COR-L47 (cell line): ENCODE measurements around the gene CDCA4.

Experiments
- DNase-seq: peaks from one replicate; lab custom pipeline; 2025; lab: John Stamatoyannopoulos, UW

Gene CDCA4

DNA sequence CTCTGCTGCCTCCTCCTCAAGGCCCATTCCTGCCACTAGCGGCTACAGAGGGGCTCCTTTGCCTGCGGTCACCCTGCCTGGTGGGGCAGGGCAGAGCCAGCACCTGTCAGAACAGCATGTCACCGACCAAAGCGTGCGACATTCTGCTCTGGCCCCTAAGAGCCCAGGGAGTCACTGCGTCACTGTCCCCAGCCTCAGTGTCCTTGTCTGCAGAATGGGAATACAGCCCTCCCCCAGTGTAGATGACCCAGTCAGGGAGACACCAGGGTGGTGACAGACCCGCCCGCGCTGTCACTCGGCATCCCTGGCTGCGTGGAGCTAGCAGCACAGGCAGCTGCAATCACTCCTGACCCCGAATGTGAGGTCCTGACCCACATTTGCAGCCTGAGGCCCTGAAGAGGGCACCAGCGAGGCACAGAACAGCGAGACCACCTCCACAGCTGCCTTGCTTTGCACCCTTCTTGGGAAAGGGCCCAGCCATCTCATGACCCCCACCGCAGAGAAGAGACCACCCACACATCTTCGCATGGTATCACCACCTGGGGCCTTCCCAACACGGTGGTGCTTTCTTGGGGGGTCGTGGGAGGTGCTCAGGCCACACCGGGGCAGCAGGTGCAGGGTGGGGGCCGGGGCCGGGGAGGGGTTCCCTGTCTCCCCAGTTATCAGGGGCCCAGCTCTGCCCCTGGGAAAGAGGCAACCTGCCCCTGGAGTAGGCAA is 45.2 kb downstream of the CDCA4 start:
- no peak for DNase-seq

DNA sequence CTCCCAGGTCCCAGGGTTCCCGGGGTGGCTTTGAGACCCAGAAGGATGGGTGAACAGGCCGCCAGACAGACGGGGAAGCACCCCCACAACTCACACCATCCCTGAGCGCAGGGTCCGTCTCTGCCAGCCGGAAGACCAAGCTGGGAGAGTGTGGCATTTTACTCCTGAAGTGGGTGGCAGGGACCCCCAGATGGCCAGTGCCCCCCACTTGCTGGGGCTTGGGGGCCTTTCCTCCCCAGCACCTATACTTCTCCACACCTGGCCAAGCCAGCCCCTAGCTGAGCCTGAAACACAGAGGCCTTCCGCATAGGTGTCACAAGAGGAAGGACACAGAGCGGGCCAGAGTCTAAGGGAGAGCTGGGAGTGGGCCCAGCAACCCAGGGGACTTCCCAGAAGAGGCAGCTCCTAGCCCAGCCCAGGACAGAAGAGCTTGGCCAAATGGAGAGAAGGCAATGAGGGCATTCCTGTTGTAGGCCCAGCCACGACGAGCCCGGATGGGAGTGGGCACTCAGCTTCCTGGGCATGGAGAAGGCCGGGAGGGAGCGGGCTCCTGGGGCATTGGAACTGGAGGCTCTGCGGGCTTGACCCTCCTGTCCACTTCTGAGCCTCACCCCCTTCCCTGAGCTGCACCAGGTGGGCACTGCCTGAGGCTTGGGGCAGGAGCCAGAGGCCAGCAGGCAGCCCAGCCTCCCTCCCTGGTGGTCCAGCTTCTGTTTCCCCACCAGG is 46.1 kb downstream of the CDCA4 start:
- DNase-seq, result no peak

DNA sequence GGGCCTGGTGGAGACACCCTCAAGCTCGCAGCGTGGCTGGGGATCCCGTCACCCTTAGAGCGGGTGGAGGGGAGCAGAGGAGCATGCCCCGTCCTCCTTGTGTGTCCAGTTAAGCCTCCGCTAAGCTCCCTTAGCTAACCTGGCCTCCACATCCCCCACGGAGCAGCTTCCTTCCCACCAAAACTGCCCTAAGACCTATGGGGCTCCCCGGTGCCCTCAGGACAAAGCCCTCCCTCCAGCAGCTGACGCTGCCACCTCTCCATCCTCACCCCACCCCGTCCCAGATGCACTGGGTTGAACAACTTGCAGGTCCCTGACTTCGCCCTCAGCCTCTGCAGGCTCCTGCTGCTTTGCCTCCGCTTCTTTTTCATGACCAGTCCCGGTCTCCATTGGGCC is 46.7 kb downstream of the CDCA4 start:
- no peak for DNase-seq

DNA sequence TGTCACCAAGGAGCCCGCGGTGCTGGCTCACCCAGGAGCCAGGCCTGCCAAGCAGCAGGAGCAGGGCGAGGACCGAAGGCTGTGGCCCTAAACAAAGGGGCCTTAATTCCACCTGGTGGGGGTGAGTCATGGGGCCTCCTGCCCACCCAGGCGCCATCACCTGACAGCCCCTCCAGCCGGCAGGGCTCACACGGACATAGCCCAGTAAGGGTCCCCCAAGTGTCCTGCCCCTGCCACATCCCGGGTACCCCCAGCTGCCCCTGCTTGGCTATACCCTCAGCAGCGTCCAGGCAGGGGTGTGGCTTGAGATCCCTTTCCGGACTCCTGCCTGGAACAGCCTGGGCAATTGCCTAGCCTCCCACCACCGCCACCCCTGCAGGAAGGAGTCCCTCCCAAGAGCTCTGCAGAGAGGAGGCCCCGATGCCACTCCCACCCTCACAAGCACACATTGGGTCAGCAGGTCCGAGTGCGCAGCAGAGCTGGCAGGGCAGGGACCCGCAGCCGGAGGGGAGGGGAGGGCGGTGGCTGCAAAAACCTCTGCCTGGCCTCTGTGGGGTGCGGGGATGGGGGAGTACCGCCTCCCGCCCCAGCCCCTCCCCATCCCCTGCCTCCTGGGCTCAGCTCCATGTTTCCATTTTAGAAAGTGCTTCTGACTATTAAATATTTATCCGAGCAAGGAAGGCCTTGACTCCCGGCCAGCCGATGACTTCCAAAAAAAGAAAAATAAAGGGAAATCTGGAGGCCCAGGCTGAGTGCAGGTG is 47.3 kb downstream of the CDCA4 start:
- DNase-seq, result no peak

DNA sequence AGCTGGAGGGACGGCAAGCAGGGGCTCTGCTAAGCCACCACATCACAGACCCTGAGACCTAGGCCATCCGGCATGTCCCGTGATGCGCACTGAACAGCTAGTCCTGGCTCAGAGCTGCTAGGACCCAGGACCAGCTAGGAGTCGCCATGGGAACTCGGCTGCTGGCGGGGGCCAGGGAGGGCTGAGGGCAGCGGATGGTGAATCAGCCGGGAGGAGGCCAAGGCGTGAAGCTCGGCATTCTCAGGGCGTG is 47.8 kb downstream of the CDCA4 start:
- peak; percentile 61 for DNase-seq

DNA sequence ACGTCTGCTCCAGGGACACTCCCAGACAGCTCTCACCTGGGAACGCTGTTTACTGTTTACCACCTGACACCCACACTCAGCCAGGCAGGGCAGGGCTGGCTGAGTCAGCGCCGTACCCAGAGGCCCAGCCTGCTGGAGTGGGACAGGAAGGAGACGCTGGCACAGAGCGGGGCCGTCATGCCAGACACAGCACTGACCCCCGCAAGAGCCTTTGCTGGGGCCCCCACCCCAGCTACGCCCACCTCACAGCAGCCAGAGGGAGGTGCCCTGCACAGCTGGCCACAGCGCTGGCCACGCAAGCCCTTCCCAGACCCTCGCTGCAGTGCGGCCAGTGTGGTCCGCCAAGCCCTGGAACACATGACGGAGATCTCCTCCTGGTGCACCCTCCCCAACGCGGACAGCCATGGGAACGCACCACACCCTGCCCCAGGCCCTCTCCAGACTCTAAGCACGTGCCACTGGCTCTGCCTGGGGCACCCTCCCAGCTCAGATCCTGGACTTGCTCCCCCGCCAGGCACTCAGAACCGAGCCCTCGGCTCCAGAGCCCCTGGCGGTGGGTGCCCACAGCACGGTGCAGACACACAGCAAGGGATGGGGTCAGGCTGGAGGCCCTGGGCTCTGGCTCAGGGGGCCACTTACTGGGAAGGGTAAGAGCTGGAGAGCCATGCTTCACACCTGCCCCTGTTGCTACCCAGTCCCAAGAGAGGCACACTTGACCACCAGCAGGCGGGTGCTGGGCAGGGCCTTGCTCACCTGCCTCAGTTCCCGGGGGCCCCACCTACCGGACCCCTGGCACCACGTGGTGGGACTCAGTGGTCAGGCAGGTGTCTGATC is 48.4 kb downstream of the CDCA4 start:
- DNase-seq, result peak; percentile 54

DNA sequence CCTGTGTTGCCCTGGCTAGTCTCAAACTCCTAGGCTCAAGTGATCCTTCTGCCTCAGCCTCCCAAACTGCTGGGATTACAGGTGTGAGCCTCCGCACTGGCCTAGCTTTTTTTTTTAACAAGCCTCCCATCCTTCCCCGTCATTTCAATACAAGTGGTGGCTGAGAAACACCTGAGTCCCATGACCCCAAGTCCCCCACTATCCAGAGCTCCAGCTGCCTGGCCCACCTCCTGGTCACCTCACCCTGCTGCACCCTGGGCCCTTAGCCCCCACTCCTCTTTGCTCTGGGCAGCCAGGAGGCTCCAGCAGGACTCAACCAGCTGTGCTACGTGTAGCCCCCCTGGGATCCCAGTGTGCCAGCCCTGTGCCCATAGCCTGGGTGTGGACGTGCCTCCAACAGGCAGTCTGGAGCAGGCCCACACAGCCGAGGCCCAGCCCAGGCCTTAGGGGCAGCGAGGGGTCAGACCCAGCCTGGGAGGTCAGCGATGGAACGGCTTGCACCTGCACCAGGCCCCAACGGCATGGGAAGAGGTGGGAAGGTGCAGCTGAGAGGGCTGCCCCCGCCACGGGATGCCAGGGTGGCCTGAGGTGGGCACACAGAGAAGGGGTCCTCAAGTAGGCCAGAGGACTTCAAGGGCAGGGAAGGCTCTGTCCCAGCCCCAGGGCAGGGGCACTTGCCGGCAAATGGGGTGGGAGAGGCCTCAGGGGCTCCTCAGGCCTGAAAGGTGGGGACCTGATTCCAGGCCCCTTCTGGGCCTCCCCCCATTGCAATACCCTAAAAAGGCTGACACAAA is 49.2 kb downstream of the CDCA4 start:
- DNase-seq, result no peak

DNA sequence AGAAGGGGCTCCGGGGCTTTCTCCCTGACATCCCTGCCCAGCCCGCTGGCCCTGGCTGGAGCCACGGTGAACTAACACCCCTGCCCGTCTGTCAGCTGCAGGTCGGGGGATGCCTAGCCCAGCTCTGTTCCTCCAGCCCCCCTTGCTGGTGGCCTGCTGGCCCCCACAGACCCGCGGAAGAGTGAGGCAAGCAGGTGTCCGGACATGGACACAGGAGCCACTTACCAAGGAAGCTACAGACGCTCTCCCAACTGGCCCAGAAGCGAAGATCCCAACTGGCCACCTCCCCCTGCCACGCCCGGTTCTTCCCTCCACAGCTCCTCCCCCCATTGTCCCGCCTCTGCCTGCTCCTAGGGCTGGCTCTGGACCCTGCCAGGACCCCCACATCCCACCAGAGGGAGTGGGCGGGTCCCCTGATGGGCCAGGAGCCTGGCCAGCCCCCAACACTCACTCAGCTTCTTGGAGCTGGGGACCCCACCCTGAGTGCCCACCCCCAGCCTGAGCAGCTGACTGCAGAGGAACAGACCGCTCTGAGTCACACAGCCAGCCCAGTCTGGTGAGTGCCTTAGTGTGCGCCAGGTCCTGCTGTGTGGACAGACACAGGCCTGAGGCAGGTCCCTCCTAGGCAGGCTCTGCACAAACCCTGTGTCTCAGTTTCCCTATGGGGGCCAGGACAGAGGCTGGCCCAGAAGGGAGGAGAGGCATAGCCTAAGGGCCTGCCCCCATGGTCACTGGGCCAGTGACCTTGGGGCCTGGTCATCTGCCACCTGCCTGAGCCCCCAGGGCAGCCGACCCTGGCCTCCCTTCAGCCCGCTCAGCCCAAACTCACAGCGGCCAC is 50.4 kb downstream of the CDCA4 start:
- no peak for DNase-seq

DNA sequence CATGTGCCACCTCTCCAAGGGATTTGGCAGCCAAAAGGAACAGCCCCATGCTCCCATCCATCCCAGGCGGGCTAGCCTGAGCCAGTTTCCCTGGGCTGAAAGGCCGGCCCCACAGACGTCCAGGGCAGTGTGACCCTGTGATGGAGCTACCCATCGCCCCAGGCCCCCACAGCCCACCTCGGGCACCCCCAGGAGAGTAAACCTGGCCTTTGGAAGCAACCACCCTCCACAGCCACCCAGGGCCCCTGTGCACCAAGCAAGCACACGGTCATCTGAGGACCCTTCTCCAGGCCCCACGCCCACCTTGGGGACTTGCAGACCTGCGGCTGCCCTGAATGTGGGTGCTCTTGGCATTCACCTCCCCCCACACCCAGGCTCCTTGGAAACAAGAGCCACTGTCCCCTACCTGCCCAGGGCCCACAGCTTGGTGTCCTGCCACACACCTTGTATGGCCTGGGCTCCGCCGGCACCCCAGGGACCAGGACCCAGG is 51.1 kb downstream of the CDCA4 start:
- no peak for DNase-seq

DNA sequence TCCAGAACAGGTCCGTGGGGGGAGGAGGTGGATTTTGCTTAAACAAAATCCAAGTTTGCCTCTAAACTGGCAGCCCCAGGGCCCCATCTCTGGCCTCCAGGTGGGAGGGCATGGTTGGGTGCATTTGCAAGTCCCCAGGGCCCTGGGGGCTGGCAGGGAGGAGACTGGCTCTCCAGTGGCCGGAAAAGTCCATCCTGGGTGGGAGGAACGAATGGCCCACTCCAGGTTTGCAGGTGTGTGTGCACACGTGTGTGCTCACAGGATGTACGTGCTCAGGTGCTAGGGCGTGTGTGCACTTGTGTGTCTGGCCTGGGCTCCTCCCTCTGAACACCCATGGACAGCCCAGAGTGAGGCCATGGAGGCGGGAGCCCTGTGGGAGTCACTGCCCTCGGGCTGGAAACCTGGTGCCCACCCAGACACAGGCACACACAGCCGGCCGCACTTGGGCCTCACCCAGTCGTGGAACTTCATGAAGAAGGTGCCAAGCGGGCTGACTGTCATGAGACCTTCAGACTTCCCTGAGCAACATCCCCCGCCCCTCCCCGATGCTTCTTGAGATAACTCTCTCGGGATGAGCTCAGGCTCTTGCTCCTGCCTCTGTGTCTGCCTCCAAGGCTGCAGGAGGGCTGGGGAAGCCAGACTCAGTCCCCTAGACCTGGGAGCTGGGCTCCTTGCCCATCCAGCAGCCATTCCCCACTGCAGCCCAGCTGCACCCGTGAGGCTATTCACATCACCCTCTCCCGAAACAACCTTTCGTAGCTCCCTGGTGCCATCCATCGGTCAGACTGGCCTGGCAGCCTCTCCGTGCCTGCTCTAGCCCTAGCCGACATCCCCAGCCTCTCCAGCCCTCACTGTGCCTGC is 52.1 kb downstream of the CDCA4 start:
- no peak for DNase-seq

DNA sequence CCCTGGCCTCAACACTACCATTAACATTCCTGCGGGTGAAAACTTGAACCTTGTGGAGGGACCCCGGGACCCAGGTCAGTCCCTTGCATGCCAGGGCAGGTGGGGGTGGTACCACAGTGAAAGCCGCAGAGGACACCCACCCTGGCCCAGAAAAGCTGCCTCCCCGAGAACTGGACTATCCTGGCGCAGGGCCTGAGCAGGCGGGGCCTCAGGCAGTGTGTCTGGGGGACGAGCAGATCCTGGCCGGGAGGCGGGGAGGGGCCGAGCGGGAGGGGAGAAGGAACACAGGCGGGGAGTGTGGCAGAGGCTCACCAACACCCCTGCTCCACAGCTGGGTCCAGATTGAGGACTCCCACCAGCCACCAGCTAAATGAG is 52.7 kb downstream of the CDCA4 start:
- DNase-seq, result no peak

DNA sequence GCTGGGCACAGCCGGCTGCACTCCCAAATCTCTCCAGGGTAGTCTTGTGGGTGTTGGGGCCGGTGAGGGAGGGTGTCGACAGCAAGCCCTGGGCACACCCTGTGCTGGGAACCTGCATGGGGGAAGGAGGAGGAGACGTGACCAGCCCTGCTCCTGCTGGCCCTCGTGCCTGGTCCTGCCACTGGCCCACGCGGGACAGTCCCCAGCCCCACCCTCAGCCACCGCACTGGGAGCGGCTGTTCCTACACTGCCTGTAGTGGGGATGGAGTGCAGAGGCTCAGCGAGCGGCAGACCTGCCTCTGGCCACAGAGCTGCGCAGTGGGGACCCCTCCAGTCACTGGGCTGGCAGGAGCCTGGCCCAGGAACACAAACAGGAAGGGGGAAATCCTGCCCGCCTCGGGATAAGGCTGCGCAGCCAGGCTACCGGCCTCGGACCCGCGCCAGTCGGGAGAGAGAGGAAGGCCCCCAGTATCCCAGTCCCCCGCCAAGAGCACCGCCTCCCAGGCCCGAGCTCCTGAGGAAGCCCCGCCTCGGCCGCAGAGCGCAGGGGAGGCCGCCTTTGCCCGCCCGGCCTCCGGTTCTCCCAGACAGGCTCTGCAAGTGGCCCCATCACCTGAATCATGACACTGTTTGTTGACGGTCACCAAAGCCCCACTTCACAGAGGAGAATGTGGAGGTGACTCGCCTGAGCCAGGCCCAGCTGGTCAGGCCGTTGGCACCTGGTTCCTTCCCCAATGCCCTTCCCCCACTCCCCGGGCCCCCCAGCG is 53.3 kb downstream of the CDCA4 start:
- no peak for DNase-seq

DNA sequence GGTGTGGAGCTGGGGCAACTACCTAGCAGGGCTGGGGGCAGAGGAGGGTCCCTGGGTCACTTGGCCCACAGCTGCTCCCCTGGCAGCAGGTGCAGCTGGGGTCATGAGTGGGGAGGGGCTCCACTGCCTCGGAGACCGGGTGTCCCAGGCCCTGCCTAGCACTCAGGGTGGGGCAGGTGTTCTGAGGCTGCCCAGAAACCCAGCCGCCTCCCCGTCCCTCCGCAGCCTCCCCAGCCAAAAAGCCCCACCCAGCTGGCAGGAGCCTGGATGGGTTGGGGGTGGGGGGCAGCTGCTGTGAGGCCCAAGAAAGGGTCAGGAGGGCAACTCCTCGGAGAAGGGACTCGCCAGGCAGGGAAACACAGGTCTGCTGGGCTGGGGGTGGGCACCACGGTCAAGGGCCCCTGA is 53.9 kb downstream of the CDCA4 start:
- no peak for DNase-seq

DNA sequence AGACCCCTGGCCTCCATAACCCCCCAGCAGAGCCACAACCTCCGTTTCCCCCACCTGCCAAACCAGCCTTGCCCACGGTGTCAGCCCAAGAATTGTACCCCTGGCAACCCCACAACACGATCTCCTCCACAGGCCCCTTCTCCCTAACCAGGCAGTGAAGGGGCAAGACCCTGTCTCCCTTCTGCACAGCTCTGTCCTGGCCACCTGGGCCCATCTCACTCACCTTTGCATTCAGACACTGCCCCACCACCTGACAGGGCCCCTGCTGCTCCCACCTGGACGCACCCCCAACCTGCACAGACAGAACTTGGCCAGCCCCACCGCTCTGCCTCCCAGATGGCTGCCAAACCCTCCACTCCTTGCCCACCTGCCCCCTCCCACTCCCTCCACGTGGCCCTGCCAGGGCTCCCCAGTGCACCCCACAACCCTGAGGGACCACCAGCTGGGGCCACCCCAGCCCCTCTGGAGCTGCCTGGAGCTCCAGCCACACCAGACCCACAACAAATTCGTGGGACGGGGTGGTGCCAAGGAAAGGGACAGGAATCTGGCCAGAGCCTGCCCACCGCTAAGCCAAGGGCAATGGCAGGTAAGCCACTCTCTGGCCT is 54.5 kb downstream of the CDCA4 start:
- no peak for DNase-seq

DNA sequence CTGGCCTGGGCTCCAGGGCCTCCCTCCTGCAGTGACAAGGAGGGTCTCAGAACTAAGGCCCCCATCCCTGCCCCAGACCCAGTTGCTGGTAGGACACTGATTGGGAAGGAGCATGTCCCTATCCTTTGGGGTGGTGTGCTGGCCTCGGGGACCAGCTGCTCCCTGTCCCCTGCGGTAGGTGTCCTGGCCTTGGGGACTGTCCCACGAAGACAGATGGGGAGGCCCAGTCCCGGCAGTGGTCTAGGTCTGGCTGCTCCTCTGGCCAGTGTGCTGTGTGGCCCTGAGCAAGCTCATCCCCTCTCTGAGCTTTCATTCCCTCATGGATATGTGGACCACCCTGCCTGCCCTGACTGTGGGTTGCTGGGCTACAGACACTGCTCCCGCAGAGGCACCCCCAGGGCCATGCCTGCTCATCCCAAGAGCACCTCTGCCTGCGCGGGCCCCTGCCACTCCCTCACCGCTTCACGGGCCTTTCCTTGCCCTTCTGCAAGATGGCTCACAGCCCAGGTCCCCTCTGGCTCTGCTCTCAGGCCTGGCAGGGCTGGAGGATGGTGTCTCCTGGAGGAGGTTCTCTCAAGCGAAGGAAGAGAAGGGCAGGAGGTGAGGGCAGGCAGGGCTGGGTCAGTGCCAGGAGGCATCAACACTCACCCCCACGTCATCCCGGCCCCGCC is 55.2 kb downstream of the CDCA4 start:
- no peak for DNase-seq

DNA sequence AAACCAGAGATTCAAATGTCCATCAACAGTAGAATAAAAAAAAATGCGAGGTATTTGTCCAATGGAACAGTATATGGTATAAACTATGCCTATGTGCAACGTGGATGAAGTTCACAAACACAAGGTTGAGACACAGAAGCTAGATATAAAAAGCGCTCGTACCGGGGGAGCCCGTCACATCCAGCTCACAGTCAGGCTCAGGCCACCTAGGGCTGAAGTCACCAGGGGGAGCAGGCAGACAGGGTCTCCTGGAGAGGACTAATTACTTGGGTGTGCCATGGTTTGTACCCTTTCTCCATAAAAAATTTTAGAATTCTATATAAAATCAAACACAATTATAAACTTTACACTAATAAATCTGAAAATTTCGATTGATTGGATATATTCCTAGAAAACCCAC is 56.3 kb downstream of the CDCA4 start:
- no peak for DNase-seq
